AG08396 (cell line): ENCODE data around the gene CPLX1.
"Not testable (repeated sequence)": the region's sequence is repeated elsewhere in the genome, so short reads cannot be mapped to it uniquely, and the experiment has no call there.

ENCODE experiments used
- DNase-seq: peaks from one replicate; pipeline ENCODE4 v3.0.0; 2012; ENCODE audit warnings: low spot score, mixed read lengths

Gene CPLX1

GRCh38 chr4:754221-755120 lies 71.5 kb downstream of the CPLX1 start:
- DNase-seq = no peak

- not testable (repeated sequence) for DNase-seq
Observed at GRCh38 chr4:753186-753585, 72.7 kb downstream of the CPLX1 start.

GRCh38 chr4:752196-752861 lies 73.6 kb downstream of the CPLX1 start:
- no peak for DNase-seq

- no peak for DNase-seq
Observed at GRCh38 chr4:751676-752075, 74.3 kb downstream of the CPLX1 start.

- DNase-seq = no peak
Observed at GRCh38 chr4:749698-750666, 75.9 kb downstream of the CPLX1 start.

GRCh38 chr4:748461-748860 lies 77.5 kb downstream of the CPLX1 start:
- no peak for DNase-seq

GRCh38 chr4:747546-748170 lies 78.3 kb downstream of the CPLX1 start:
- no peak for DNase-seq

GRCh38 chr4:744212-744841 lies 81.6 kb downstream of the CPLX1 start:
- DNase-seq = no peak

- peak; percentile 65 for DNase-seq
Observed at GRCh38 chr4:743463-744211, 82.3 kb downstream of the CPLX1 start.

- peak; percentile 93 for DNase-seq
Observed at GRCh38 chr4:742742-743311, 83.1 kb downstream of the CPLX1 start.

GRCh38 chr4:742096-742741 lies 83.7 kb downstream of the CPLX1 start:
- DNase-seq = no peak

- DNase-seq = peak; percentile 83
Observed at GRCh38 chr4:740656-741282, 85.2 kb downstream of the CPLX1 start.

GRCh38 chr4:740011-740410 lies 85.9 kb downstream of the CPLX1 start:
- DNase-seq = no peak

- DNase-seq = no peak
Observed at GRCh38 chr4:739569-739968, 86.4 kb downstream of the CPLX1 start.

GRCh38 chr4:738781-739280 lies 87.1 kb downstream of the CPLX1 start:
- DNase-seq = no peak

GRCh38 chr4:736561-736960 lies 89.4 kb downstream of the CPLX1 start:
- DNase-seq = not testable (repeated sequence)

GRCh38 chr4:735583-735982 lies 90.3 kb downstream of the CPLX1 start:
- DNase-seq = no peak
